Panc1 (cell line): Measurements from ENCODE around the gene KRT2.

ENCODE experiments used
- CTCF ChIP-seq: fragments of 450-650 bp; IDR thresholded peaks from 2 replicates; pipeline ENCODE4 v1.5.1; 2017; ENCODE audit warnings: mild to moderate bottlenecking
- POLR2AphosphoS5 ChIP-seq: IDR thresholded peaks from 2 replicates; pipeline ENCODE4 v1.6.1; 2012; ENCODE audit warnings: mild to moderate bottlenecking, low read depth, low read length, moderate library complexity
- REST ChIP-seq, 2 experiments: IDR thresholded peaks; 2 replicates each; pipeline ENCODE4 v1.6.1; 2011 to 2012; ENCODE audit warnings: low read depth in 2 of 2, control low read depth in 1 of 2, low read length in 1 of 2, mild to moderate bottlenecking in 1 of 2, moderate library complexity in 1 of 2; ENCODE audit not compliant: insufficient read depth in 1 of 2
- SIN3A ChIP-seq: IDR thresholded peaks from 2 replicates; pipeline ENCODE4 v1.6.1; 2012; ENCODE audit warnings: low read depth, mild to moderate bottlenecking, low read length, moderate library complexity, borderline replicate concordance; ENCODE audit not compliant: insufficient read depth
- TCF7L2 ChIP-seq: IDR thresholded peaks from 2 replicates; pipeline ENCODE4 v1.6.1; 2011; ENCODE audit warnings: mild to moderate bottlenecking, low read depth, low read length, inconsistent platforms

DNA sequence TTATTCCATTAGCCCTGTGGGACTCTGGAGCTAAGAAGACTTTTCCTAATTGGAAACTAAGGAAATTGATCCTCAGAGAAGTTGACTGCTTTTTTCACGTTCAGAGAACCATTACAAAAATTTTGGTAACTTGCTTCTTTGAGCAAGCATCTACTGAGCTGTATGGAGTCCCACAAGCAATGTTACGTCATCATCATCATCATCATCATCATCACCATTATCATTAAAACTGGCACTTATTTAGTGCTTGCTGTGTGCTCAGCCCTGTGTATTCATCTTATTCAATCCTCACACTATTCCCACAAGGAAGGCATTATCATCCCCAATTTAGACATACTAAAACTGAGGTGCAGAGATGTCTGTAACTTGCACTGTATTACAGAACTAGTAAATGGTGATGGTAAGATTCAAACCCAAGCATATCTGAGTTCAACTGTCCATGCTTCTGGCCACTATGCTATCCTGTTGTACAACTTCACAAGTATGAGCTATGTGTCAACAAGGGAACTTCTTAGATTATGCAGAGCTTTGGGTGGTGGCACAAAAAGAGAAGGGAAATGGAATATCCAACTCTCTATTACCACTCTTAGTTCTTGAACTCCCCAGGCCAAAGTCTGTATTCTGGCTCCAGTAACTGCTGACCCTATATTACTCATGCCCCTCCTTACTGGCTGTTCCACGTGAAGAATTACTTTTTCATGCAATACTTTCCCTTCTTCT, 21.9 kb upstream of the KRT2 start:
- no peak for TF ChIP-seq CTCF
- no peak for TF ChIP-seq REST (IDR thresholded peaks at IDR 0.05; ENCODE audit: insufficient read depth in 1 of 2, low read depth in 2 of 2, low read length in 1 of 2)
- no peak for TF ChIP-seq POLR2AphosphoS5
- no peak for TF ChIP-seq TCF7L2
- no peak for TF ChIP-seq SIN3A
